Measurements from ENCODE around the gene MARCHF2. TPM values are rescaled to one million over a fixed set of nuclear protein-coding genes. Genes with fewer than 3 reads are reported as not detected.
A peak's percentile ranks its signal among the peaks of the same experiment; 100 is the strongest.

The MARCHF2 gene
- total RNA-seq, 2 experiments from 2014 or later, result 20.0 to 22.2 TPM

- H3K4me3 Mint-ChIP-seq, result peak overlapping the region; percentile 81
- peak overlapping the region; percentile 62 for H3K4me3 ChIP-seq (ENCODE audit: low read length)
- TF ChIP-seq, protein P1, sequence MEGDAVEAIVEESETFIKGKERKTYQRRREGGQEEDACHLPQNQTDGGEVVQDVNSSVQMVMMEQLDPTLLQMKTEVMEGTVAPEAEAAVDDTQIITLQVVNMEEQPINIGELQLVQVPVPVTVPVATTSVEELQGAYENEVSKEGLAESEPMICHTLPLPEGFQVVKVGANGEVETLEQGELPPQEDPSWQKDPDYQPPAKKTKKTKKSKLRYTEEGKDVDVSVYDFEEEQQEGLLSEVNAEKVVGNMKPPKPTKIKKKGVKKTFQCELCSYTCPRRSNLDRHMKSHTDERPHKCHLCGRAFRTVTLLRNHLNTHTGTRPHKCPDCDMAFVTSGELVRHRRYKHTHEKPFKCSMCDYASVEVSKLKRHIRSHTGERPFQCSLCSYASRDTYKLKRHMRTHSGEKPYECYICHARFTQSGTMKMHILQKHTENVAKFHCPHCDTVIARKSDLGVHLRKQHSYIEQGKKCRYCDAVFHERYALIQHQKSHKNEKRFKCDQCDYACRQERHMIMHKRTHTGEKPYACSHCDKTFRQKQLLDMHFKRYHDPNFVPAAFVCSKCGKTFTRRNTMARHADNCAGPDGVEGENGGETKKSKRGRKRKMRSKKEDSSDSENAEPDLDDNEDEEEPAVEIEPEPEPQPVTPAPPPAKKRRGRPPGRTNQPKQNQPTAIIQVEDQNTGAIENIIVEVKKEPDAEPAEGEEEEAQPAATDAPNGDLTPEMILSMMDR (IDR thresholded peaks at IDR 0.05), result no peak
- H3K4me1 ChIP-seq (ENCODE audit: insufficient read depth, low read length), result peaks cover 15% of the 10 kb centered on the region
- ATAC-seq (ENCODE audit: poor library complexity) (no peak), DNase-seq (no peak)
- no peak overlapping the region for H3K27ac ChIP-seq (ENCODE audit: low read depth in 1 of 2, low read length in 2 of 2)
- no peak overlapping the region for H3K27ac Mint-ChIP-seq
- intact Hi-C loops (cut with DNase I, micrococcal nuclease), result loop anchor here (1.0 to 5.0 kb wide), 8 partner anchors 23 to 229 kb away; partner anchors contain the start of genes RAB11B (in 2 of the 2), HNRNPM (in 1 of the 2) and MYO1F (in 1 of the 2)
- CTCF ChIA-PET, result interaction anchor here (0.6 to 3.0 kb wide), 8 partner anchors 22 to 1710 kb away, joined by 3 to 13 read pairs (median 6); partner anchors contain the start of genes HNRNPM and ZNF414
- no peaks in the 10 kb centered on the region for H3K27me3 Mint-ChIP-seq
- H3K36me3 ChIP-seq (ENCODE audit: insufficient read depth, low read length), result no peaks in the 10 kb centered on the region
- POLR2A ChIA-PET, result interaction anchor here (0.8 to 3.2 kb wide), 13 partner anchors 23 to 173 kb away, joined by 3 to 47 read pairs (median 5); partner anchors contain the start of genes ANGPTL4, HNRNPM, RAB11B and ZNF414
- peaks cover 13% of the 10 kb centered on the region for H3K4me1 Mint-ChIP-seq (ENCODE audit: low read depth)
- no peaks in the 10 kb centered on the region for H3K9me3 ChIP-seq (ENCODE audit: control insufficient read depth in 1 of 2, insufficient read depth in 1 of 2, low read length in 2 of 2)
- H3K27me3 ChIP-seq (ENCODE audit: control insufficient read depth in 1 of 2, insufficient read depth in 2 of 2, low read length in 2 of 2), result no peaks in the 10 kb centered on the region
- no peaks in the 10 kb centered on the region for H3K9me3 Mint-ChIP-seq
- H3K36me3 Mint-ChIP-seq (ENCODE audit: low read depth), result no peaks in the 10 kb centered on the region
These were observed 507 bp downstream of the MARCHF2 start for GRCh38 chr19:8413629-8413995.

DNA sequence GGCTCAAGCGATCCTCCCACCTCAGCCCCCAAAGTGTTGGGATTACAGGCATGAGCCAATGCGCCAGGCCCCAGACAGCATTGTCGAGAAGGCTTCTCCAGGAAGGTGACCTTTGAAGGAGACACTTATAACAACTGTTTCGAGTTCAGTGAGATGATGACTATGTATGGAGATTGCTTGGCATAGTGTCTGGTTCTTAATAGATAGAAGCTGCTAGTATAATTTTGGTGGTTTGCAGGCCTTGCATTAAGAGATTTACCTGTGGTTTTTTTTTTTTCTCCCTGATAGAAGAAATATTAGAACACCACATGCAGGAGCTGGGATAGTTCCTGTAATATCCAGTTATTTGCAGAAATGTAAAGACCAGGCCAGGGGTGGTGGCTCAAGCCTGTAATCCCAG is 3.7 kb downstream of the MARCHF2 start:
- no peaks in the 10 kb centered on the region for H3K9me3 Mint-ChIP-seq
- ChIA-PET CTCF (no interaction called here), POLR2A (interaction anchor here (1.1 kb wide), 1 partner anchor 29 kb away, joined by 3 read pairs; no protein-coding TSS in a partner anchor)
- peaks cover 15% of the 10 kb centered on the region for H3K4me1 ChIP-seq (ENCODE audit: insufficient read depth, low read length)
- intact Hi-C loops (cut with DNase I, micrococcal nuclease), result no loop called here
- no peak overlapping the region for H3K4me3 Mint-ChIP-seq
- H3K9me3 ChIP-seq (ENCODE audit: control insufficient read depth in 1 of 2, insufficient read depth in 1 of 2, low read length in 2 of 2), result no peaks in the 10 kb centered on the region
- peaks cover 9% of the 10 kb centered on the region for H3K4me1 Mint-ChIP-seq (ENCODE audit: low read depth)
- TF ChIP-seq, protein P1 (IDR thresholded peaks at IDR 0.05), result no peak
- H3K36me3 Mint-ChIP-seq (ENCODE audit: low read depth), result peaks cover under 1% of the 10 kb centered on the region
- ATAC-seq (ENCODE audit: poor library complexity) (no peak), DNase-seq (no peak)
- no peaks in the 10 kb centered on the region for H3K27me3 ChIP-seq (ENCODE audit: control insufficient read depth in 1 of 2, insufficient read depth in 2 of 2, low read length in 2 of 2)
- no peaks in the 10 kb centered on the region for H3K27me3 Mint-ChIP-seq
- H3K27ac ChIP-seq (ENCODE audit: low read depth in 1 of 2, low read length in 2 of 2), result no peak overlapping the region
- H3K27ac Mint-ChIP-seq, result no peak overlapping the region
- H3K4me3 ChIP-seq (ENCODE audit: low read length), result no peak overlapping the region
- peaks cover 4% of the 10 kb centered on the region for H3K36me3 ChIP-seq (ENCODE audit: insufficient read depth, low read length)

GRCh38 chr19:8421484-8422461 is 8.7 kb downstream of the MARCHF2 start:
- Mint-ChIP-seq H3K27me3 (no peaks in the 10 kb centered on the region), H3K27ac (no peak overlapping the region), H3K36me3 (ENCODE audit: low read depth) (peaks cover 12% of the 10 kb centered on the region), H3K9me3 (no peaks in the 10 kb centered on the region), H3K4me3 (no peak overlapping the region), H3K4me1 (ENCODE audit: low read depth) (no peaks in the 10 kb centered on the region)
- CTCF ChIA-PET, result interaction anchor here (0.9 kb wide), 1 partner anchor 27 kb away, joined by 3 read pairs; no protein-coding TSS in a partner anchor
- Histone ChIP-seq H3K27ac (ENCODE audit: low read depth in 1 of 2, low read length in 2 of 2) (no peak overlapping the region), H3K9me3 (ENCODE audit: control insufficient read depth in 1 of 2, insufficient read depth in 1 of 2, low read length in 2 of 2) (no peaks in the 10 kb centered on the region), H3K27me3 (ENCODE audit: control insufficient read depth in 1 of 2, insufficient read depth in 2 of 2, low read length in 2 of 2) (no peaks in the 10 kb centered on the region), H3K36me3 (ENCODE audit: insufficient read depth, low read length) (peaks cover 19% of the 10 kb centered on the region), H3K4me1 (ENCODE audit: insufficient read depth, low read length) (no peaks in the 10 kb centered on the region), H3K4me3 (ENCODE audit: low read length) (no peak overlapping the region)
- no peak for DNase-seq
- POLR2A ChIA-PET, result no interaction called here
- TF ChIP-seq, protein P1 (IDR thresholded peaks at IDR 0.05), result no peak
- no peak for ATAC-seq (ENCODE audit: poor library complexity)
- intact Hi-C loops (cut with DNase I, micrococcal nuclease), result no loop called here

Data from CD4-positive, alpha-beta T cell (primary cell).